ENCODE measurements around the gene PCSK5. TPM values are rescaled to one million over a fixed set of nuclear protein-coding genes. Genes with fewer than 3 reads are reported as not detected.

Gene PCSK5
- total and polyA plus RNA-seq, 4 donors: 0.58 to 3.6 (median 0.82) TPM

GRCh38 chr9:76022317-76022716, 131.8 kb downstream of the PCSK5 start:
- H3K9ac ChIP-seq (ENCODE audit: low read depth in 1 of 2, low read length in 2 of 2): no peak overlapping the region
- no peaks in the 10 kb centered on the region for H3K4me1 ChIP-seq (ENCODE audit: control insufficient read depth in 4 of 4, insufficient read depth in 4 of 4, low read length in 3 of 4)
- H3K9me3 ChIP-seq (ENCODE audit: control insufficient read depth in 4 of 4, low read length in 3 of 4): no peaks in the 10 kb centered on the region
- H3K27me3 ChIP-seq (ENCODE audit: control insufficient read depth in 4 of 4, insufficient read depth in 4 of 4, low read length in 3 of 4): no peaks in the 10 kb centered on the region
- no peak overlapping the region for H3K4me3 ChIP-seq (ENCODE audit: low read depth in 1 of 3, low read length in 3 of 3)
- WGBS: 83% methylated on average over 5 of the region's 5 CpGs
- H3K36me3 ChIP-seq (ENCODE audit: control insufficient read depth in 4 of 4, insufficient read depth in 3 of 4, low read depth in 1 of 4, low read length in 3 of 4): no peaks in the 10 kb centered on the region
- no peak for DNase-seq (ENCODE audit: low spot score)
- TF ChIP-seq HNF4A (conservative IDR thresholded peaks at IDR 0.05): no peak
- no peak for TF ChIP-seq JUND (IDR thresholded peaks at IDR 0.05)
- TF ChIP-seq RXRA (IDR thresholded peaks at IDR 0.05): no peak
- no peak overlapping the region for H3K27ac ChIP-seq (ENCODE audit: low read depth in 1 of 2, low read length in 2 of 2)

GRCh38 chr9:76023715-76024195, 133.3 kb downstream of the PCSK5 start:
- H3K36me3 ChIP-seq (ENCODE audit: control insufficient read depth in 4 of 4, insufficient read depth in 3 of 4, low read depth in 1 of 4, low read length in 3 of 4): no peaks in the 10 kb centered on the region
- no peak overlapping the region for H3K27ac ChIP-seq (ENCODE audit: low read depth in 1 of 2, low read length in 2 of 2)
- WGBS: 81% methylated on average over 7 of the region's 7 CpGs
- no peak overlapping the region for H3K4me3 ChIP-seq (ENCODE audit: low read depth in 1 of 3, low read length in 3 of 3)
- no peaks in the 10 kb centered on the region for H3K4me1 ChIP-seq (ENCODE audit: control insufficient read depth in 4 of 4, insufficient read depth in 4 of 4, low read length in 3 of 4)
- H3K27me3 ChIP-seq (ENCODE audit: control insufficient read depth in 4 of 4, insufficient read depth in 4 of 4, low read length in 3 of 4): no peaks in the 10 kb centered on the region
- H3K9me3 ChIP-seq (ENCODE audit: control insufficient read depth in 4 of 4, low read length in 3 of 4): no peaks in the 10 kb centered on the region
- TF ChIP-seq CTCF (IDR thresholded peaks at IDR 0.05; ENCODE audit: low read depth, low read length, missing input control) (no peak), GABPA (IDR thresholded peaks at IDR 0.05 in 1 of 2, conservative IDR thresholded peaks at IDR 0.05 in 1 of 2) (no peak), HNF4G (IDR thresholded peaks at IDR 0.05) (no peak), MAX (IDR thresholded peaks at IDR 0.05) (no peak), FOXA1 (IDR thresholded peaks at IDR 0.05) (no peak)
- no peak overlapping the region for H3K9ac ChIP-seq (ENCODE audit: low read depth in 1 of 2, low read length in 2 of 2)
- no peak for DNase-seq (ENCODE audit: low spot score)

GRCh38 chr9:76025286-76025685, 134.8 kb downstream of the PCSK5 start:
- H3K4me1 ChIP-seq (ENCODE audit: control insufficient read depth in 4 of 4, insufficient read depth in 4 of 4, low read length in 3 of 4): no peaks in the 10 kb centered on the region
- H3K4me3 ChIP-seq (ENCODE audit: low read depth in 1 of 3, low read length in 3 of 3): no peak overlapping the region
- H3K36me3 ChIP-seq (ENCODE audit: control insufficient read depth in 4 of 4, insufficient read depth in 3 of 4, low read depth in 1 of 4, low read length in 3 of 4): no peaks in the 10 kb centered on the region
- 89% methylated on average over 1 of the region's 1 CpG for WGBS
- DNase-seq (ENCODE audit: low spot score): no peak
- H3K9me3 ChIP-seq (ENCODE audit: control insufficient read depth in 4 of 4, low read length in 3 of 4): no peaks in the 10 kb centered on the region
- no peak overlapping the region for H3K9ac ChIP-seq (ENCODE audit: low read depth in 1 of 2, low read length in 2 of 2)
- no peaks in the 10 kb centered on the region for H3K27me3 ChIP-seq (ENCODE audit: control insufficient read depth in 4 of 4, insufficient read depth in 4 of 4, low read length in 3 of 4)
- H3K27ac ChIP-seq (ENCODE audit: low read depth in 1 of 2, low read length in 2 of 2): no peak overlapping the region
- TF ChIP-seq NR2F2 (IDR thresholded peaks at IDR 0.05) (no peak), EGR1 (IDR thresholded peaks at IDR 0.05; ENCODE audit: low read depth in 2 of 2) (no peak), REST (IDR thresholded peaks at IDR 0.05) (no peak), ATF3 (IDR thresholded peaks at IDR 0.05) (no peak), HNF4G (IDR thresholded peaks at IDR 0.05) (no peak), RXRA (IDR thresholded peaks at IDR 0.05) (no peak), FOXA1 (IDR thresholded peaks at IDR 0.05) (no peak), RAD21 (IDR thresholded peaks at IDR 0.05) (no peak), HNF4A (conservative IDR thresholded peaks at IDR 0.05) (no peak), GABPA (IDR thresholded peaks at IDR 0.05 in 1 of 2, conservative IDR thresholded peaks at IDR 0.05 in 1 of 2) (no peak), MAX (IDR thresholded peaks at IDR 0.05) (no peak), SP1 (IDR thresholded peaks at IDR 0.05) (no peak), JUND (IDR thresholded peaks at IDR 0.05) (no peak), FOXA2 (IDR thresholded peaks at IDR 0.05) (no peak), CTCF (IDR thresholded peaks at IDR 0.05; ENCODE audit: low read depth, low read length, missing input control) (no peak), YY1 (IDR thresholded peaks at IDR 0.05) (no peak)
